PC-9 (cell line): ENCODE data around the gene CNGA4.
"Not testable (repeated sequence)": the region's sequence is repeated elsewhere in the genome, so short reads cannot be mapped to it uniquely, and the experiment has no call there.

ENCODE experiments used
- CTCF ChIP-seq: fragments of 200-600 bp; sonication (generic); conservative IDR thresholded peaks from 2 replicates; pipeline ENCODE4 v1.6.1; 2017; ENCODE audit warnings: mixed run types, antibody characterized with exemption, mild to moderate bottlenecking, moderate library complexity
- EZH2 ChIP-seq: fragments of 200-600 bp; sonication (generic); IDR thresholded peaks from 2 replicates; pipeline ENCODE4 v1.8.0; 2017; ENCODE audit warnings: antibody characterized with exemption, low read depth

GRCh38 chr11:6248897-6249296 is 10.0 kb downstream of the CNGA4 start:
- TF ChIP-seq CTCF, EZH2: not testable (repeated sequence)
